ENCODE data around the gene DMRTB1.

DMRTB1 gene

GRCh38 chr1:53438427-53439336 is 20.5 kb upstream of the DMRTB1 start:
- no peak for DNase-seq

- no peak for DNase-seq
Observed at GRCh38 chr1:53439337-53440207, 19.6 kb upstream of the DMRTB1 start.

GRCh38 chr1:53440633-53441032 is 18.6 kb upstream of the DMRTB1 start:
- no peak for DNase-seq

GRCh38 chr1:53442299-53442698 is 16.9 kb upstream of the DMRTB1 start:
- DNase-seq, result peak; percentile 53

GRCh38 chr1:53446051-53446450 is 13.1 kb upstream of the DMRTB1 start:
- no peak for DNase-seq

GRCh38 chr1:53447413-53447812 is 11.8 kb upstream of the DMRTB1 start:
- no peak for DNase-seq

- peak; percentile 58 for DNase-seq
Observed at GRCh38 chr1:53448241-53448841, 10.9 kb upstream of the DMRTB1 start.

GRCh38 chr1:53449021-53449420 is 10.2 kb upstream of the DMRTB1 start:
- DNase-seq, result peak; percentile 89

GRCh38 chr1:53449693-53450092 is 9.5 kb upstream of the DMRTB1 start:
- no peak for DNase-seq

GRCh38 chr1:53450225-53450624 is 9.0 kb upstream of the DMRTB1 start:
- no peak for DNase-seq

GRCh38 chr1:53454019-53454418 is 5.2 kb upstream of the DMRTB1 start:
- DNase-seq, result no peak

GRCh38 chr1:53455364-53455991 is 3.7 kb upstream of the DMRTB1 start:
- DNase-seq, result no peak

GRCh38 chr1:53458634-53459033 is 565 bp upstream of the DMRTB1 start:
- DNase-seq, result no peak

GRCh38 chr1:53460211-53460634 is 1.0 kb downstream of the DMRTB1 start:
- no peak for DNase-seq

GRCh38 chr1:53460666-53461322 is 1.6 kb downstream of the DMRTB1 start:
- no peak for DNase-seq

- DNase-seq, result no peak
Observed at GRCh38 chr1:53461323-53462044, 2.3 kb downstream of the DMRTB1 start.

GRCh38 chr1:53462193-53462592 is 3.0 kb downstream of the DMRTB1 start:
- no peak for DNase-seq

- no peak for DNase-seq
Observed at GRCh38 chr1:53462769-53463501, 3.7 kb downstream of the DMRTB1 start.

GRCh38 chr1:53463961-53464899 is 5.0 kb downstream of the DMRTB1 start:
- DNase-seq, result no peak
